ENCODE results near the gene ATF3. TPM values are rescaled to one million over a fixed set of nuclear protein-coding genes. Genes with fewer than 3 reads are reported as not detected.

Gene ATF3
- total RNA-seq, 2 experiments from 2014 or later: 10.4 to 12.7 TPM

- intact Hi-C loops (cut with DNase I, micrococcal nuclease): loop anchor here in 1 of 2 experiments (5.0 to 10.0 kb wide), 4 partner anchors 36 to 977 kb away; partner anchors contain the start of genes NSL1 and TATDN3
- Histone ChIP-seq H3K36me3 (ENCODE audit: insufficient read depth, low read length) (no peaks in the 10 kb centered on the region), H3K27ac (ENCODE audit: low read depth in 1 of 2, low read length in 2 of 2) (no peak overlapping the region), H3K4me3 (ENCODE audit: low read length) (no peak overlapping the region), H3K27me3 (ENCODE audit: control insufficient read depth in 1 of 2, insufficient read depth in 2 of 2, low read length in 2 of 2) (no peaks in the 10 kb centered on the region), H3K4me1 (ENCODE audit: insufficient read depth, low read length) (peaks cover 20% of the 10 kb centered on the region), H3K9me3 (ENCODE audit: control insufficient read depth in 1 of 2, insufficient read depth in 1 of 2, low read length in 2 of 2) (peaks cover 0 to 3% of the 10 kb centered on the region in 2 experiments)
- DNase-seq (no peak), ATAC-seq (ENCODE audit: poor library complexity) (no peak)
- no peaks in the 10 kb centered on the region for H3K27me3 Mint-ChIP-seq
- no peaks in the 10 kb centered on the region for H3K36me3 Mint-ChIP-seq (ENCODE audit: low read depth)
- ChIA-PET CTCF (no interaction called here), POLR2A (no interaction called here)
- no peak overlapping the region for H3K4me3 Mint-ChIP-seq
- peaks cover 10% of the 10 kb centered on the region for H3K4me1 Mint-ChIP-seq (ENCODE audit: low read depth)
- no peaks in the 10 kb centered on the region for H3K9me3 Mint-ChIP-seq
- H3K27ac Mint-ChIP-seq: peak overlapping the region; percentile 9
- TF ChIP-seq CTCF (IDR thresholded peaks at IDR 0.05): no peak
Observed at GRCh38 chr1:212561501-212561931, 47.0 kb upstream of the ATF3 start.

- Histone ChIP-seq H3K9me3 (ENCODE audit: control insufficient read depth in 1 of 2, insufficient read depth in 1 of 2, low read length in 2 of 2) (peaks cover 0 to 3% of the 10 kb centered on the region in 2 experiments), H3K27me3 (ENCODE audit: control insufficient read depth in 1 of 2, insufficient read depth in 2 of 2, low read length in 2 of 2) (no peaks in the 10 kb centered on the region), H3K4me3 (ENCODE audit: low read length) (no peak overlapping the region), H3K27ac (ENCODE audit: low read depth in 1 of 2, low read length in 2 of 2) (no peak overlapping the region), H3K4me1 (ENCODE audit: insufficient read depth, low read length) (peaks cover 22% of the 10 kb centered on the region), H3K36me3 (ENCODE audit: insufficient read depth, low read length) (no peaks in the 10 kb centered on the region)
- DNase-seq (no peak), ATAC-seq (ENCODE audit: poor library complexity) (no peak)
- POLR2A ChIA-PET: no interaction called here
- CTCF ChIA-PET: no interaction called here
- Mint-ChIP-seq H3K27me3 (no peaks in the 10 kb centered on the region), H3K9me3 (no peaks in the 10 kb centered on the region), H3K4me1 (ENCODE audit: low read depth) (peaks cover 21% of the 10 kb centered on the region), H3K36me3 (ENCODE audit: low read depth) (peaks cover 5% of the 10 kb centered on the region), H3K4me3 (peak overlapping the region; percentile 25), H3K27ac (no peak overlapping the region)
- no peak for TF ChIP-seq CTCF (IDR thresholded peaks at IDR 0.05)
- intact Hi-C loops (cut with DNase I, micrococcal nuclease): loop anchor here in 1 of 2 experiments (5.0 to 10.0 kb wide), 4 partner anchors 35 to 978 kb away; partner anchors contain the start of genes NSL1 and TATDN3
Observed at GRCh38 chr1:212562771-212563170, 45.8 kb upstream of the ATF3 start.

- Mint-ChIP-seq H3K4me1 (ENCODE audit: low read depth) (peaks cover 16% of the 10 kb centered on the region), H3K4me3 (peak overlapping the region; percentile 42), H3K27me3 (no peaks in the 10 kb centered on the region), H3K36me3 (ENCODE audit: low read depth) (peaks cover 5% of the 10 kb centered on the region), H3K27ac (no peak overlapping the region), H3K9me3 (no peaks in the 10 kb centered on the region)
- Histone ChIP-seq H3K36me3 (ENCODE audit: insufficient read depth, low read length) (no peaks in the 10 kb centered on the region), H3K9me3 (ENCODE audit: control insufficient read depth in 1 of 2, insufficient read depth in 1 of 2, low read length in 2 of 2) (peaks cover 0 to 3% of the 10 kb centered on the region in 2 experiments), H3K4me3 (ENCODE audit: low read length) (no peak overlapping the region), H3K4me1 (ENCODE audit: insufficient read depth, low read length) (peaks cover 6% of the 10 kb centered on the region), H3K27me3 (ENCODE audit: control insufficient read depth in 1 of 2, insufficient read depth in 2 of 2, low read length in 2 of 2) (no peaks in the 10 kb centered on the region), H3K27ac (ENCODE audit: low read depth in 1 of 2, low read length in 2 of 2) (no peak overlapping the region)
- intact Hi-C loops (cut with DNase I, micrococcal nuclease): loop anchor here (5.0 to 10.0 kb wide), 3 partner anchors 42 to 980 kb away; partner anchors contain the start of gene ATF3 (in 1 of the 2)
- TF ChIP-seq CTCF (IDR thresholded peaks at IDR 0.05): no peak
- ATAC-seq (ENCODE audit: poor library complexity): no peak
- ChIA-PET CTCF (no interaction called here), POLR2A (interaction anchor here (1.2 kb wide), 1 partner anchor 10 kb away, joined by 3 read pairs; no protein-coding TSS in a partner anchor)
- DNase-seq: no peak
Observed at GRCh38 chr1:212565079-212565478, 43.5 kb upstream of the ATF3 start.

All from CD4-positive, alpha-beta T cell (primary cell).